Epithelial cell of esophagus (primary cell): Measurements from ENCODE around the gene PICALM.

ENCODE experiments used
- DNase-seq: peaks from one replicate; pipeline ENCODE4 v3.0.0; 2010; ENCODE audit warnings: low read depth
- H3K4me3 ChIP-seq: 2 replicates; pipeline ENCODE4 v1.5.1; 2011; ENCODE audit warnings: mild to moderate bottlenecking, low read length, control low read depth
- TF ChIP-seq, protein P1 (sequence below): IDR thresholded peaks from 2 replicates; pipeline ENCODE4 v1.5.1; 2011; ENCODE audit warnings: low read depth, mild to moderate bottlenecking, low read length, control low read depth, inconsistent platforms; ENCODE audit not compliant: insufficient read depth; ENCODE audit errors: missing control alignments

The PICALM gene

DNA sequence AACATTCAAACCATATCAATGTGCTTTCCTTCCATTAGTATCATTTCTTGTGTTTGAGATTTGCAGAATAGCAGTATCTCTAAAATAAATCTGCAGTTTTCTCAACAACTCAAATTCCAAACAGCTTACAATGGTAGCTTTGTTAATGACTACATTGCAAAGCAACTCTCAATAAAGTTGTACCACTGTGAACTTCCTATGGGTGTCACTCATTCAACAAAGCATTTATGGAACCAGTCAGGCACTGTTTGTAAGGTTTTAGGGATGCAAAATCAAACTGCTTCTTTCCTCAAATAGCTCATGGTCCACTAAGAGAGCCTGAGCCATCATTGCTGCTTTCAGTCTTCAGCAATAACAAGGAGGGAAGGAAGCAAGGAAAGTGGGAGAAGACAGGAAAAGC lies 122.7 kb downstream of the PICALM start:
- TF ChIP-seq, protein P1, sequence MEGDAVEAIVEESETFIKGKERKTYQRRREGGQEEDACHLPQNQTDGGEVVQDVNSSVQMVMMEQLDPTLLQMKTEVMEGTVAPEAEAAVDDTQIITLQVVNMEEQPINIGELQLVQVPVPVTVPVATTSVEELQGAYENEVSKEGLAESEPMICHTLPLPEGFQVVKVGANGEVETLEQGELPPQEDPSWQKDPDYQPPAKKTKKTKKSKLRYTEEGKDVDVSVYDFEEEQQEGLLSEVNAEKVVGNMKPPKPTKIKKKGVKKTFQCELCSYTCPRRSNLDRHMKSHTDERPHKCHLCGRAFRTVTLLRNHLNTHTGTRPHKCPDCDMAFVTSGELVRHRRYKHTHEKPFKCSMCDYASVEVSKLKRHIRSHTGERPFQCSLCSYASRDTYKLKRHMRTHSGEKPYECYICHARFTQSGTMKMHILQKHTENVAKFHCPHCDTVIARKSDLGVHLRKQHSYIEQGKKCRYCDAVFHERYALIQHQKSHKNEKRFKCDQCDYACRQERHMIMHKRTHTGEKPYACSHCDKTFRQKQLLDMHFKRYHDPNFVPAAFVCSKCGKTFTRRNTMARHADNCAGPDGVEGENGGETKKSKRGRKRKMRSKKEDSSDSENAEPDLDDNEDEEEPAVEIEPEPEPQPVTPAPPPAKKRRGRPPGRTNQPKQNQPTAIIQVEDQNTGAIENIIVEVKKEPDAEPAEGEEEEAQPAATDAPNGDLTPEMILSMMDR = no peak
- no peak overlapping the region for H3K4me3 ChIP-seq
- DNase-seq = peak; percentile 18

DNA sequence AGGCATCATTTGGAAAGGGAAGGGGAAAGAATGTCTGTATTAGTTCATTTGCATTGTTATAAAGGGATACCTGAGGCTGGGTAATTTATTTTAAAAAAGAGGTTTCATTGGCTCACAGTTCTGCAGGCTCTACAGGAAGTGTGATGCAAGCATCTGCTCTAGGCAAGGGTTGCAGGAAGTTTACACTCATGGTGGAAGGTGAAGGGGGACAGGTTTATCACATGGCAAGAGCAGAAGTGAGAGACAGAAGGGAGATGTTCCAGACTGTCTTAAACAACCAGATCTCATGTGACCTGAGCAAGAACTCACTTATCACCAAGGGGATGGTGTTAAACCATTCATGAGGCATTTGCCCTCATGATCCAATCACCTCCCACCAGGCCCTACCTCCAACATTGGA lies 123.1 kb downstream of the PICALM start:
- peak; percentile 21 for DNase-seq
- TF ChIP-seq, protein P1 = no peak
- H3K4me3 ChIP-seq = no peak overlapping the region

DNA sequence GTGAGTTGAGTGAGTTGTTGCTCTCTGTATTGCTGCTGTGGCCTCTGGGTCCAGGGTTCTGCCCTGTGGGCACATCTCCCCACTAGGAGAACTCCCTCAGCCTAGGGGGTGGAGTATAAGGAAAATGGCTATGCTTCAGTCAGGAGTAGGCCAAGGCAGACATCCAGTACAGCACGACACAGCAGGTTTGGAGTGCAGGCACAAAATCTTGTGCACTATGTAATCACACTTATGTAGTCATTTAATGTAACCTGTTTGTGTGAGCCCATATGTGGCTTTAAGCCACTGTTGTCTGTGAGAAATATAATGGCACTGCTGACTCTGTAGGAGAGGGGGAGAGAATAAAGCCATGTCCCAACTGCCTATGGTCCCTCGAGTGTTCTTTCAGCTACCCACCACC lies 123.6 kb downstream of the PICALM start:
- TF ChIP-seq, protein P1 = no peak
- no peak overlapping the region for H3K4me3 ChIP-seq
- DNase-seq = no peak

DNA sequence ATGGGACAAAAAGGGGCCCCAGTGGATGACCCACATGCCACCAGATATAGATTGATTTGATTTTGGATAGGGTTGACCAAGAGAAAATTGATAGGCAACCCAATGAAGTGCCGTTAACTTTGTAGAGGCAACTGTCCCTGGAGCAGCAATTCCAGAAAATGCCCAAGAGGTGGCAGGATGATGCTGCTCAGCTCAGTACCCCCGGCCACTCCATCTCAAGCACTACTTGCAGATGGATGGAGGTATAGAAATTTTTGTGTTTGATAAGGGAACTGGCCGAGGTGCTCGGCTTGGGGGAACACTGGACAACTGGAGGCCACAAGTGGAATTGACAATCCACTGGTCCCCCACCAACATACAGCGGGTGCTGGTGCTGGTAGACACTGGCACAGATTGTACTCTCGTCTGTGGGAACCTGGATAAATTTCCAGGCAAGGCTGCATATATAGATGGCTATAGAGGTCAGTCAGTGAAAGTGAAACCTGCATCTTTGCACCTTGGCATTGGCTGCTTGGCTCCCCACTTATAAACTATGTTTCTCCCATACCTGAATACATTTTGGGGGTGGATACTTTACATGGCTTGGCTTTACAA lies 127.4 kb downstream of the PICALM start:
- DNase-seq = peak; percentile 71
- no peak overlapping the region for H3K4me3 ChIP-seq
- TF ChIP-seq, protein P1 = peak; percentile 69

DNA sequence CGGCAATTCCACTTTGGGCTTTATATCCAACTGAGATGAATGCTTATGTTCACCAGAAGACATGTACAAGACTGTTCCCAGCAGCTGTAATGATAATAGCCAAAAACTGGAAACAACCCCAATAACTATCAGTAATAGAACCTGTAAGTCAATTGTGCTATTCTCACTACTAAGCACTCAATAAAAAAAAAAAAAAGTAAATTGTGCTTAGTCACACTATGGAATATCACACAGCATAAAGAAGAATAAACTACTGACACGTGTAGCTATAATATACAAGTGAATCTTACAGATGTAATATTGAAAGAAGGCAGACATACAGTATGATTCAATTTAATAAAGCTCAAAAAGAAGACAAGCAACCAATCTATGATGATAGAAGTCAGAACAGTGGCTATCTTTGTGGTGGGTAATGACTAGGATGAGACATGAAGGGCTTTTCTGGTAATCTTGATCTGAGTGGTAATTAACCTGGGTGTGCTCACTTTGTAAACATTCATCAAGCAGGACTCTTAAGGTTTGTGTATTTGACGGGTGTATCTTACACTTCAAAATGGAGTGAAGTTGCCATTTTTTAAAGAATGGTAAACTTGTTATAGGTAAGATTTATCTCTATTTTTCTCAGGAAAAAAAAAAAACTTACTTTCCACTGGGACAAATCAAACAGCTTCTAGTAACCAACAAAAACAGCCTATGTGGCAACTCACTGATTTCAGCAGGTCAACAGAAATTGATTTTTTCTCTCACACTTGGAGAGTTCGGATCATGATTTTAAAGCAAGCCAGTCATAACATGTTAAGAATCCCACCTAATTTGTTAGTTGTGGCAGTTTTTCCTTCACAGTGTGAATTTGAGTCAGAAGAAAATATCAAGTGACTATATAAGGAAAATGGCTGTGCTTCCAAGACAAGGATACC lies 129.5 kb downstream of the PICALM start:
- no peak overlapping the region for H3K4me3 ChIP-seq
- TF ChIP-seq, protein P1 = no peak
- DNase-seq = no peak

DNA sequence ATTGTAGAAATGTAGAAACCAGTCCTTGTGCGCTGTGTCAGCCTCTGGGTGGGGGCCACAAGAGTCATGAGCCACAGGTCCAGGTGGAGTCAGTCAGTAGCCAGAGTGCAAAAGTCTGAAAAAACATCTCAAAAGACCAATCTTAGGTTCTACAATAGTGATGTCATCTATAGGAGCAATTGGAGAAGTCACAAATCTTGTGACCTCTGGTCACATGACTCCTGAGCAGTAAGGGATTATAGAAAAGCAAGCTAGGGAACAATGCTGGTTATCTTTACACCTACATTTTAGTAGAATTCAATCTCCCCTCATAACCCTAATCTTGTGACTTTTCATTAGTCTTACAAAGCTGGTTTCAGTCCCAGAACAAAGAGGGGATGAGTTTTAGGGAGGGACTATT lies 131.0 kb downstream of the PICALM start:
- H3K4me3 ChIP-seq = no peak overlapping the region
- no peak for DNase-seq
- TF ChIP-seq, protein P1 = no peak
